OCI-LY3 (cell line): Measurements from ENCODE around the gene PIK3AP1.

Source experiments
- H2AFZ ChIP-seq: fragments of 200-600, 300-600 bp; shearing (Covaris generic); 2 replicates; pipeline ENCODE4 v1.6.0; 2014; ENCODE audit warnings: antibody characterized with exemption, low read depth, low read length
- H3K27ac ChIP-seq: fragments of 200-600, 300-600 bp; sonication (generic); 2 replicates; pipeline ENCODE4 v1.5.1; 2014; ENCODE audit warnings: mild to moderate bottlenecking, low read length, moderate library complexity, mixed read lengths
- H3K27me3 ChIP-seq: fragments of 200-600, 300-600 bp; sonication (generic); 2 replicates; pipeline ENCODE4 v1.6.1; 2014; ENCODE audit warnings: low read depth, low read length, mixed read lengths
- H3K36me3 ChIP-seq: fragments of 200-600, 300-600 bp; sonication (generic); replicated peaks from 2 replicates; pipeline ENCODE3; 2014; ENCODE audit warnings: low read depth, low read length, mixed read lengths
- H3K4me1 ChIP-seq: fragments of 300-600, 200-600 bp; sonication (generic); 2 replicates; pipeline ENCODE4 v1.6.1; 2014; ENCODE audit warnings: low read length, mixed read lengths
- H3K4me2 ChIP-seq: fragments of 200-600, 300-600 bp; sonication (generic); 2 replicates; pipeline ENCODE4 v1.6.1; 2014; ENCODE audit warnings: low read length, mixed read lengths
- H3K4me3 ChIP-seq: fragments of 300-600, 200-600 bp; sonication (generic); 2 replicates; pipeline ENCODE4 v1.5.1; 2014; ENCODE audit warnings: antibody characterized with exemption, mild to moderate bottlenecking, low read length, moderate library complexity
- H3K79me2 ChIP-seq: fragments of 300-600, 200-600 bp; shearing (Covaris generic); 2 replicates; pipeline ENCODE4 v1.6.1; 2014; ENCODE audit warnings: mild to moderate bottlenecking, low read length, mixed read lengths
- H3K9ac ChIP-seq: fragments of 300-600, 200-600 bp; shearing (Covaris generic); 2 replicates; pipeline ENCODE4 v1.6.0; 2014; ENCODE audit warnings: mild to moderate bottlenecking, low read length, moderate library complexity
- H3K9me3 ChIP-seq: fragments of 200-600, 300-600 bp; shearing (Covaris generic); 2 replicates; pipeline ENCODE4 v1.6.1; 2014; ENCODE audit warnings: low read length, mixed read lengths; ENCODE audit not compliant: insufficient read depth
- H4K20me1 ChIP-seq: fragments of 200-600, 300-600 bp; sonication (generic); 2 replicates; pipeline ENCODE4 v1.6.1; 2016; ENCODE audit warnings: low read length, mixed read lengths; ENCODE audit not compliant: insufficient read depth
- CTCF ChIP-seq: fragments of 200-600, 300-600 bp; sonication (generic); IDR thresholded peaks from 2 replicates; pipeline ENCODE4 v1.5.1; 2014; ENCODE audit warnings: antibody characterized with exemption, low read length, low read depth
- EZH2phosphoT487 ChIP-seq: fragments of 200-600 bp; shearing (Covaris generic); IDR thresholded peaks from 2 replicates; pipeline ENCODE4 v1.6.1; 2018; ENCODE audit warnings: antibody characterized with exemption, mixed run types, low read depth

PIK3AP1 gene

GRCh38 chr10:96721207-96721572 is 876 bp upstream of the PIK3AP1 start:
- Histone ChIP-seq H3K9ac (peak overlapping the region; percentile 95), H3K9me3 (no peaks in the 10 kb centered on the region), H3K27ac (peak overlapping the region; percentile 80), H2AFZ (peak overlapping the region; percentile 66), H3K4me1 (peaks cover 27% of the 10 kb centered on the region), H3K27me3 (no peaks in the 10 kb centered on the region), H3K36me3 (peaks cover 18% of the 10 kb centered on the region), H4K20me1 (no peaks in the 10 kb centered on the region), H3K79me2 (peaks cover 33% of the 10 kb centered on the region), H3K4me3 (peak overlapping the region; percentile 98), H3K4me2 (peak overlapping the region; percentile 96)
- TF ChIP-seq EZH2phosphoT487 (no peak), CTCF (peak; percentile 11; the same call in 1 of the 2 replicates)

GRCh38 chr10:96719850-96720421 is 378 bp downstream of the PIK3AP1 start:
- peaks cover 18% of the 10 kb centered on the region for H3K36me3 ChIP-seq
- peak overlapping the region; percentile 77 for H2AFZ ChIP-seq
- peak overlapping the region; percentile 98 for H3K4me3 ChIP-seq
- H3K4me1 ChIP-seq = peaks cover 27% of the 10 kb centered on the region
- no peaks in the 10 kb centered on the region for H3K27me3 ChIP-seq
- no peaks in the 10 kb centered on the region for H4K20me1 ChIP-seq
- TF ChIP-seq EZH2phosphoT487 = no peak
- TF ChIP-seq CTCF = peak; percentile 66
- peak overlapping the region; percentile 96 for H3K4me2 ChIP-seq
- H3K27ac ChIP-seq = peak overlapping the region; percentile 80
- peak overlapping the region; percentile 95 for H3K9ac ChIP-seq
- peaks cover 33% of the 10 kb centered on the region for H3K79me2 ChIP-seq
- H3K9me3 ChIP-seq = no peaks in the 10 kb centered on the region

- H3K79me2 ChIP-seq = peaks cover 33% of the 10 kb centered on the region
Measured at GRCh38 chr10:96719200-96719599, 1.1 kb downstream of the PIK3AP1 start.

More at GRCh38 chr10:96719200-96719599, 1.1 kb downstream of the PIK3AP1 start:
- H3K9ac ChIP-seq = peak overlapping the region; percentile 95
- H3K27ac ChIP-seq = no peak overlapping the region
- H3K4me3 ChIP-seq = peak overlapping the region; percentile 98
- H3K36me3 ChIP-seq = peaks cover 18% of the 10 kb centered on the region
- H3K9me3 ChIP-seq = no peaks in the 10 kb centered on the region
- H3K4me2 ChIP-seq = peak overlapping the region; percentile 96
- no peak overlapping the region for H2AFZ ChIP-seq
- no peak for TF ChIP-seq CTCF
- no peak for TF ChIP-seq EZH2phosphoT487
- peaks cover 27% of the 10 kb centered on the region for H3K4me1 ChIP-seq
- H4K20me1 ChIP-seq = no peaks in the 10 kb centered on the region; the same call in 1 of the 2 replicates
- no peaks in the 10 kb centered on the region for H3K27me3 ChIP-seq
